Chondrocyte (in vitro differentiated cells): Measurements from ENCODE around the gene SS18L1. TPM values are rescaled to one million over a fixed set of nuclear protein-coding genes. Genes with fewer than 3 reads are reported as not detected.
"Not testable (repeated sequence)": the region's sequence is repeated elsewhere in the genome, so short reads cannot be mapped to it uniquely, and the experiment has no call there.

Source experiments
- DNase-seq: peaks from one replicate; pipeline ENCODE4 v3.0.0; 2021; ENCODE audit warnings: mixed read lengths, low spot score
- H3K27ac Mint-ChIP-seq: one replicate; pipeline ENCODE4 v1.8.0; 2021; ENCODE audit warnings: mild to moderate bottlenecking, moderate library complexity, mixed read lengths; ENCODE audit not compliant: unreplicated experiment
- H3K27me3 Mint-ChIP-seq: 2 replicates; pipeline ENCODE4 v1.8.0; 2021; ENCODE audit warnings: low read depth, mixed read lengths
- H3K36me3 Mint-ChIP-seq: 2 replicates; pipeline ENCODE4 v1.8.0; 2021; ENCODE audit warnings: low read depth, mixed read lengths
- H3K4me1 Mint-ChIP-seq: 2 replicates; pipeline ENCODE4 v1.8.0; 2021; ENCODE audit warnings: low read depth, mild to moderate bottlenecking, mixed read lengths
- H3K4me3 Mint-ChIP-seq: one replicate; pipeline ENCODE4 v1.8.0; 2021; ENCODE audit warnings: mild to moderate bottlenecking, moderate library complexity, mixed read lengths; ENCODE audit not compliant: unreplicated experiment
- H3K9me3 Mint-ChIP-seq: 2 replicates; pipeline ENCODE4 v1.8.0; 2021; ENCODE audit warnings: low read depth, mixed read lengths
- total RNA-seq: library from RNA; stranded (reverse); gene quantifications from 3 replicates; pipeline ENCODE4 v1.2.1, GENCODE V29; 2021
- TF ChIP-seq, protein P1 (sequence below): fragments of 200-600 bp; sonication (generic); IDR thresholded peaks from 2 replicates; pipeline ENCODE4 v1.5.0; 2021; ENCODE audit warnings: antibody characterized with exemption, mild to moderate bottlenecking, moderate library complexity

SS18L1 gene
- total RNA-seq, 1 donor from 2014 or later = 13.4 TPM

DNA sequence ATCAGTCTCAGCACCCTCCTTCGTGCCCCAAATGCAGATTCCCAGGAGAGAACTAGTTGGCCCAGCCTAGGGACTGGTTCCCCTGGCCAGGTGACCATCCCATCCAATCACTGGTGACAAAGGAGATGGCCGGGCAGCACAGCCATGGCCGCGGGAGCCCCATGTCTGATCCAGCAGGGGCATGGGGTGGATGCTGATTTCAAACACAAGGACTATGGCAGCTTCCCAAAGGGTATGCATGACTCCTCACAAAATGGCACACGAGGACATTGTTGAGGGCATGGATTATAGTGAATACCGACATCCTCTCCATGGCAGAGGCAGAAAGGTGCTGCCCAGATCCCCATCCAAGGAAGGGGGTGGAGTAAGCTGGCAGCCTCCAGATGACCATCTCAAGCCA lies 31.2 kb upstream of the SS18L1 start:
- no peaks in the 10 kb centered on the region for H3K4me1 Mint-ChIP-seq
- H3K27ac Mint-ChIP-seq = no peak overlapping the region
- H3K27me3 Mint-ChIP-seq = peaks cover 12% of the 10 kb centered on the region
- DNase-seq = no peak
- H3K36me3 Mint-ChIP-seq = peaks cover 10% of the 10 kb centered on the region
- no peak overlapping the region for H3K4me3 Mint-ChIP-seq
- TF ChIP-seq, protein P1, sequence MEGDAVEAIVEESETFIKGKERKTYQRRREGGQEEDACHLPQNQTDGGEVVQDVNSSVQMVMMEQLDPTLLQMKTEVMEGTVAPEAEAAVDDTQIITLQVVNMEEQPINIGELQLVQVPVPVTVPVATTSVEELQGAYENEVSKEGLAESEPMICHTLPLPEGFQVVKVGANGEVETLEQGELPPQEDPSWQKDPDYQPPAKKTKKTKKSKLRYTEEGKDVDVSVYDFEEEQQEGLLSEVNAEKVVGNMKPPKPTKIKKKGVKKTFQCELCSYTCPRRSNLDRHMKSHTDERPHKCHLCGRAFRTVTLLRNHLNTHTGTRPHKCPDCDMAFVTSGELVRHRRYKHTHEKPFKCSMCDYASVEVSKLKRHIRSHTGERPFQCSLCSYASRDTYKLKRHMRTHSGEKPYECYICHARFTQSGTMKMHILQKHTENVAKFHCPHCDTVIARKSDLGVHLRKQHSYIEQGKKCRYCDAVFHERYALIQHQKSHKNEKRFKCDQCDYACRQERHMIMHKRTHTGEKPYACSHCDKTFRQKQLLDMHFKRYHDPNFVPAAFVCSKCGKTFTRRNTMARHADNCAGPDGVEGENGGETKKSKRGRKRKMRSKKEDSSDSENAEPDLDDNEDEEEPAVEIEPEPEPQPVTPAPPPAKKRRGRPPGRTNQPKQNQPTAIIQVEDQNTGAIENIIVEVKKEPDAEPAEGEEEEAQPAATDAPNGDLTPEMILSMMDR = no peak
- peaks cover 25% of the 10 kb centered on the region for H3K9me3 Mint-ChIP-seq

DNA sequence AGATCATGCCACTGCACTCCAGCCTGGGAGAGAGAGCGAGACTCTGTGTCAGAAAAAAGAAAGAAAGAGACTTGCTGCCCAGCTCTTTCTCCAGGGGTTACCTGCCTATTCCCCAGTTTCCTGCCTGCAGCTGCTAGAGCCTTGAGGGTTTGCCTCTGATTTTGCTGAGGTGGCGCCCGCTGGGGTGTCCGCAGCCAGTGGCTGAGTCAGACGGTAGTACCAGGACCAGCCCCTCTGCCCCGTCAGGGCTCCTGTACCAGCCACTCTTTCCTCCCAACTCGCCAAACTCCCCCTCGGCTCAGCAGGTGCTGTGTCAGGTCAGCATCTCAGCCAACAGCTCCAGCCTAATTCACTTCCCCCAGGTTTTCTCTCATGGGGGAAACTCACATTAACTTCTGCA lies 28.7 kb upstream of the SS18L1 start:
- no peak for DNase-seq
- Mint-ChIP-seq H3K27me3 (peaks cover 25% of the 10 kb centered on the region), H3K36me3 (peaks cover 3% of the 10 kb centered on the region), H3K4me1 (peaks cover 4% of the 10 kb centered on the region), H3K9me3 (peaks cover 11% of the 10 kb centered on the region), H3K27ac (no peak overlapping the region), H3K4me3 (no peak overlapping the region)
- TF ChIP-seq, protein P1 = no peak

DNA sequence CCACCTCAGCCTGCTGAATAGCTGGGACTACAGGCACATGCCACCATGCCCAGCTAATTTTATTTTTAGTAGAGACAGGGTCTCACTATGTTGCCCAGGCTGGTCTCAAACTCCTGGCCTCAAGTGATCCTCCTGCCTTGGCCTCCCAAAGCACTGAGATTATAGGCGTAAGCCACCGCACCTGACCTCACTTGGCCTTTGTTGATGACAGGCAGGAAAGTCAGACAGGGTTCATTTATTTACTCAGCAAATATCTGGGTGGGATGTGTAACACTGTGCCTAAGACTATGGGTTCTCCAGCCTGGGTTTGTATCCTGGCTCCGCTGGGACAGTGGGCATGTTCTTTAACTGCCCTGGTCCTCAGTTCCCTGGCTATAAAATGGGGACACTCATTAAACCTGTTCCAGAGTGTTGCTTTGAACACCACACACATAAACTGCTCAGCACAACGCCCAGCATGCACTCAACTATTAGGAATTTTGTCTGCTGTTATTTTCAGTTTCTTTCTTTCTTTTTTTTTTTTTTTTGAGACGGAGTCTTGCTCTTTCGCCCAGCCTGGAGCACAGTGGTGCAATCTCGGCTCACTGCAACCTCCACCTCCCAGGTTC lies 27.7 kb upstream of the SS18L1 start:
- H3K9me3 Mint-ChIP-seq, DNase-seq, H3K4me3 Mint-ChIP-seq, H3K36me3 Mint-ChIP-seq, H3K27ac Mint-ChIP-seq: not testable (repeated sequence)
- H3K27me3 Mint-ChIP-seq = peaks cover 25% of the 10 kb centered on the region
- peaks cover 13% of the 10 kb centered on the region for H3K4me1 Mint-ChIP-seq

DNA sequence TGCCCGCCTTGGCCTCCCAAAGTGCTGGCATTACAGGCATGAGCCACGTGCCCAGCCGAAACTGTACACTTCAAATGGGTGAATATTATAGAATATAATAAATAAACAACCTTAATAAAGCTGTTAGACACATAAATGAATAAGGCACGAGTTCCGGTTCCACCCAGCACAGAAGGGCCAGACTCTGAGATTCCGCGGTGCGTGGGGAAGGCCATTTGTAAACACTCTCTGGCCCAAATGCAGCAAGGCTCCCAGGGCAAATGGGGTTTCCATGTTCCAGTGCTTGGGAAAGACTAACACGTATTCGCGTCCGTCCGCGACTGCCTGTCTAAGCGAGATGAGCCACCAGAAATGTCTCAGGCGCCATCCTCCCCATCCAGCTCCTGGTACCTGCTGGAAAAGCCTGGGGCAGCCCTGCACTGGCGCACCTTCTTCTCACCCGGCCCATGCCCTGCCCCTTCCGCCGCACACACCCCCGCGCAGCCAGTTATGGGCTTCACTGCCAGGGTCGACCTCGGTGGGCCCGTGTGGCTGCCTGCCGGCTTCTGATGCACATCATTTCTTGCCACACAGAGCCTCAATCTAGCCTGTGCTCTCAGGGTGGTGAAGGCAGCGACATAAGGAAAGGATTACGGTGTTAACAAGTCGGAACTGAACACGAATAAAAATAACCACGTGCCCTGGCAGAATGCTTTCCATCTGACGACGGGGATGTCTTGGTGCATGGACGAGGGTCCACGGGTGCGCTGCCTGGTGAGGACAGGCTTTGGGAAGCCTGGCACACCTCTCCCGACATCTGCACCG lies 26.8 kb upstream of the SS18L1 start:
- Mint-ChIP-seq H3K4me1 (peaks cover 17% of the 10 kb centered on the region), H3K27me3 (peaks cover 25% of the 10 kb centered on the region), H3K27ac (no peak overlapping the region), H3K4me3 (no peak overlapping the region), H3K36me3 (no peaks in the 10 kb centered on the region), H3K9me3 (no peaks in the 10 kb centered on the region)
- TF ChIP-seq, protein P1 = no peak
- DNase-seq = no peak

DNA sequence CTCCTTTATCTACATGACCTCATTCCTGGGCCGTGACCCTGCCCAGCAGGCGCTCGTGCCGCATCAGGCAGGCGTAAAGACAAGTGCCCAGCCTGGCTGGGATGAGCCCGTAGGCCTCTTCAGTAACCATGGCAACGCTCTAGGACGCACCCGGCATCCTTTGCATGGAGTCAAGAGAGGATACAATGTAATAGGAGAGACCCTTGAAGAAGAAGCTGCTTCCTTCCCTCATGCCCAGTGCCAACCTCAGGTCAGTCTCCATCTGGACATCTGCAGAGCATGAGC lies 26.3 kb upstream of the SS18L1 start:
- Mint-ChIP-seq H3K4me3 (no peak overlapping the region), H3K27me3 (peaks cover 25% of the 10 kb centered on the region), H3K27ac (no peak overlapping the region), H3K36me3 (no peaks in the 10 kb centered on the region), H3K9me3 (no peaks in the 10 kb centered on the region), H3K4me1 (peaks cover 17% of the 10 kb centered on the region)
- DNase-seq = no peak
- TF ChIP-seq, protein P1 = no peak

DNA sequence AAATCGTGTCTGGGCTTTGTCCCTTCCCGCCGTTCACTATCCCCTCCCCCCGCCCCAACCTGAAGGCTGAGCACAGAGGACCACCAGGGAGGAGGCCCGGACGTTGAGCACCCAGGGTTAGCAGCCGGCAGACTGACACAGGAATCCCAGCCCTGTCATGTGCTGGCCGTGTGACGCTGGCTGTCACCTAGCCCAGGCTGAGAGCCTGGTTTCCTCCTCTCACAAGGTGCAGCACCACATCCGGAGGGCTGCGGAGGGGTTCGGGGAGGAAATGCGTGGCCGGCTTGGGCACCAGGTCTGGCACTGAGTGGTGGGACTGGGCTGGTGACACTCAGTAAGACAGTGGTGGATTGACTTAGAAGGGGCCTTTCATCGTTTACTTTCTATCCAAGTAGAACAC lies 25.9 kb upstream of the SS18L1 start:
- TF ChIP-seq, protein P1 = no peak
- peaks cover 25% of the 10 kb centered on the region for H3K27me3 Mint-ChIP-seq
- no peak overlapping the region for H3K27ac Mint-ChIP-seq
- DNase-seq = no peak
- peaks cover 17% of the 10 kb centered on the region for H3K4me1 Mint-ChIP-seq
- H3K36me3 Mint-ChIP-seq = no peaks in the 10 kb centered on the region
- no peaks in the 10 kb centered on the region for H3K9me3 Mint-ChIP-seq
- H3K4me3 Mint-ChIP-seq = no peak overlapping the region
